ENCODE data around the gene RNF115.

DNA sequence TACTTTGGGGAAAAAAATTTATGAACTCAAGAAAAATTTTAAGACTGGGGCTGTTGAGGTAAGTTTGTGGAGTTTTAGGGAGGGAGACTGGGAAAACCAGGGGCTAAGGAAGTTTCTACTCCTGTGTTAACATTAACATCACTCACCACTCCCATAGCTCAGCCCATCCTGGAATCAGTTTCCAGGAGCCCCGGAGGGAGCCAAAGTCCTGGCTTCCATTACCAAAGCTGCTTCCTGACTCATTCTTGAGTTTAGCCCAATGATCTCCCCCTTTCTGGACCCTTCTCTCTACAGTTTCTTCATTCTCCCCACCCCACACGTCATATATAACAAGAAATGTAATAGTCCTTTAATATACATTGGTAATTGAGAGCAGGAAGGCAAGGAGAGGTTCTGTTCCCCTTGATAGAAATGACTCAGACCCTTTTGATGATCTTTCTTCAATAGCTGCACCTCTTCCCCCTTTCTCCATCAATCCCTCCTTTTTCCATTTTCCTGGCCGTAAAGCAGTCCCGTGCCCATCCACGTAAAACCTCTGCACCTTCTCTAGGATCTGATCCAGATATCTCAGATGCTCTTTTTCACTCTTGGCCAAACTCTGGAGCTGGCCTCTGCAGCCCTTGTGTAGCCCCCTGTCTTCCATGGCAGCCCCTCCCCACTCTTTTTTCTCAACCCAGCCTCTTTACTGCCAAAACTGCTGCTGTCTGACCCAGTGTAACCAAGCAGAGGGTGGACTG lies 39.6 kb upstream of the RNF115 start:
- no peak for TF ChIP-seq POLR2A (IDR thresholded peaks at IDR 0.05)
- no peak for TF ChIP-seq EP300 (IDR thresholded peaks at IDR 0.05)
- TF ChIP-seq CTCF (IDR thresholded peaks at IDR 0.05) = no peak
- TF ChIP-seq POLR2AphosphoS5 (IDR thresholded peaks at IDR 0.05) = no peak

Data from gastroesophageal sphincter (tissue), 3 donors.